Measurements from ENCODE around the gene CST4. TPM values are rescaled to one million over a fixed set of nuclear protein-coding genes. Genes with fewer than 3 reads are reported as not detected.

The CST4 gene
- total RNA-seq, 2 donors from 2014 or later = 2.0 to 2.3 TPM

DNA sequence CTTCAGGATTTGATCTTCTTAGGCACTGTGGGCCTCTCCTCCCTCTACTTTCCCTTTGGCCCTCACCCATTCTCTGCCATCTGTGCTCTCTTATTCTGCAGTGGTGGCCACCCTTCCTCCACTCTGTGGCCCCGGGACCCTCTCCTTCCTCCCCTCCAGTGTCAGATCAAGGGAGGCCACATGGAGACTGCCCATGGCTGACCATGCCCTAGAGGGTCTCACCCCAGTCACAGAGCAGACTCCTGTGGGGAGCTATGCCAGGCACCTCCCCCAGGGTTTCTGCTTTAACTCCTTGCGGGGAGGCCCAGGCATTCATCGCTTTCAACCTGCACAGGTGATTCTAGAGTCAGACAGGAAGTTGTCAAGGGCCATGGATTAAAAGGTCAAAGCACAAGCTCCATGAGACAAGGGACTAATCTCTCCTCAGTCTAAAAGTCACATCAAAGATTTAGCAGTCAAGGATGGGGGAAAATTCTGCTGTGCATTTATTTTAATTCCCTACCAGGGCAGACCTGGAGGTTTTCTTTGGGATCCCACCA lies 35.4 kb downstream of the CST4 start:
- 80 to 94% methylated on average over 1 to 3 of the region's 3 CpGs for WGBS, 2 experiments (ENCODE audit: insufficient coverage in 1 of 2, insufficient read length in 1 of 2)
- peaks cover 4% of the 10 kb centered on the region for H3K36me3 Mint-ChIP-seq (ENCODE audit: low read depth)
- H3K27me3 Mint-ChIP-seq (ENCODE audit: insufficient read depth) = no peaks in the 10 kb centered on the region
- no peak overlapping the region for H3K27ac ChIP-seq (ENCODE audit: low read depth, low read length)
- TF ChIP-seq, protein P1, sequence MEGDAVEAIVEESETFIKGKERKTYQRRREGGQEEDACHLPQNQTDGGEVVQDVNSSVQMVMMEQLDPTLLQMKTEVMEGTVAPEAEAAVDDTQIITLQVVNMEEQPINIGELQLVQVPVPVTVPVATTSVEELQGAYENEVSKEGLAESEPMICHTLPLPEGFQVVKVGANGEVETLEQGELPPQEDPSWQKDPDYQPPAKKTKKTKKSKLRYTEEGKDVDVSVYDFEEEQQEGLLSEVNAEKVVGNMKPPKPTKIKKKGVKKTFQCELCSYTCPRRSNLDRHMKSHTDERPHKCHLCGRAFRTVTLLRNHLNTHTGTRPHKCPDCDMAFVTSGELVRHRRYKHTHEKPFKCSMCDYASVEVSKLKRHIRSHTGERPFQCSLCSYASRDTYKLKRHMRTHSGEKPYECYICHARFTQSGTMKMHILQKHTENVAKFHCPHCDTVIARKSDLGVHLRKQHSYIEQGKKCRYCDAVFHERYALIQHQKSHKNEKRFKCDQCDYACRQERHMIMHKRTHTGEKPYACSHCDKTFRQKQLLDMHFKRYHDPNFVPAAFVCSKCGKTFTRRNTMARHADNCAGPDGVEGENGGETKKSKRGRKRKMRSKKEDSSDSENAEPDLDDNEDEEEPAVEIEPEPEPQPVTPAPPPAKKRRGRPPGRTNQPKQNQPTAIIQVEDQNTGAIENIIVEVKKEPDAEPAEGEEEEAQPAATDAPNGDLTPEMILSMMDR (conservative IDR thresholded peaks at IDR 0.05) = no peak
- H3K27me3 ChIP-seq (ENCODE audit: control insufficient read depth, insufficient read depth, low read length, poor library complexity, severe bottlenecking) = no peaks in the 10 kb centered on the region
- H3K4me1 ChIP-seq (ENCODE audit: control insufficient read depth, insufficient read depth, low read length) = peaks cover 3% of the 10 kb centered on the region
- H3K4me3 ChIP-seq (ENCODE audit: low read length) = no peak overlapping the region
- H3K9ac ChIP-seq (ENCODE audit: extremely low read depth, low read length, poor library complexity, severe bottlenecking) = no peak overlapping the region
- DNase-seq = peak; percentile 20
- no peak overlapping the region for H3K27ac Mint-ChIP-seq
- no peaks in the 10 kb centered on the region for H3K9me3 Mint-ChIP-seq
- no peaks in the 10 kb centered on the region for H3K9me3 ChIP-seq (ENCODE audit: control insufficient read depth, low read length)
- H3K36me3 ChIP-seq (ENCODE audit: control insufficient read depth, insufficient read depth, low read length) = no peaks in the 10 kb centered on the region
- no peak overlapping the region for H3K4me3 Mint-ChIP-seq
- peaks cover 14% of the 10 kb centered on the region for H3K4me1 Mint-ChIP-seq

DNA sequence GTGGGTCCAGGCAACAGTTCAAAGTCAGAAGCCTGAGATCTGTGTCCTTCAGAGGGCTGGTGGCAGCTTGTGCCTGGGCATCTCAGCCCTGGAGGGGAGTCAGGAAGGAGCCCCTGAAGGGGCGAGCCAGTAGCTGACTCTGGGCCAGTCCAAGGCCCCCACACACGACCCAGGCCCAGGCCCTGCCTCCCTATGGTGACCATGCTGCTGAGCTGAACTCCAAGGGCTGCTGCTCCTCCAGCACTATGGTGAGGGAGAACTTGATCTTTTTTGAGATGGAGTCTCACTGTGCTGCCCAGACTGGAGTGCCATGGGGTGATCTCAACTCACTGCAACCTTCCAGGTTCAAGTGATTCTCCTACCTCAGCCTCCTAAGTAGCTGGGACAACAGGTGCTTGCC lies 35.9 kb downstream of the CST4 start:
- 83% methylated on average over 2 of the region's 2 CpGs; no CpG with 5 or more reads in 1 of the 2 experiments for WGBS, 2 experiments (ENCODE audit: insufficient coverage in 1 of 2, insufficient read length in 1 of 2)
- H3K4me3 Mint-ChIP-seq = no peak overlapping the region
- no peak for DNase-seq
- Histone ChIP-seq H3K36me3 (ENCODE audit: control insufficient read depth, insufficient read depth, low read length) (no peaks in the 10 kb centered on the region), H3K9ac (ENCODE audit: extremely low read depth, low read length, poor library complexity, severe bottlenecking) (no peak overlapping the region), H3K27me3 (ENCODE audit: control insufficient read depth, insufficient read depth, low read length, poor library complexity, severe bottlenecking) (no peaks in the 10 kb centered on the region), H3K4me3 (ENCODE audit: low read length) (no peak overlapping the region), H3K9me3 (ENCODE audit: control insufficient read depth, low read length) (no peaks in the 10 kb centered on the region), H3K27ac (ENCODE audit: low read depth, low read length) (no peak overlapping the region), H3K4me1 (ENCODE audit: control insufficient read depth, insufficient read depth, low read length) (no peaks in the 10 kb centered on the region)
- no peaks in the 10 kb centered on the region for H3K9me3 Mint-ChIP-seq
- H3K4me1 Mint-ChIP-seq = peaks cover 12% of the 10 kb centered on the region
- H3K27ac Mint-ChIP-seq = no peak overlapping the region
- no peaks in the 10 kb centered on the region for H3K27me3 Mint-ChIP-seq (ENCODE audit: insufficient read depth)
- TF ChIP-seq, protein P1 (conservative IDR thresholded peaks at IDR 0.05) = no peak
- peaks cover 4% of the 10 kb centered on the region for H3K36me3 Mint-ChIP-seq (ENCODE audit: low read depth)

DNA sequence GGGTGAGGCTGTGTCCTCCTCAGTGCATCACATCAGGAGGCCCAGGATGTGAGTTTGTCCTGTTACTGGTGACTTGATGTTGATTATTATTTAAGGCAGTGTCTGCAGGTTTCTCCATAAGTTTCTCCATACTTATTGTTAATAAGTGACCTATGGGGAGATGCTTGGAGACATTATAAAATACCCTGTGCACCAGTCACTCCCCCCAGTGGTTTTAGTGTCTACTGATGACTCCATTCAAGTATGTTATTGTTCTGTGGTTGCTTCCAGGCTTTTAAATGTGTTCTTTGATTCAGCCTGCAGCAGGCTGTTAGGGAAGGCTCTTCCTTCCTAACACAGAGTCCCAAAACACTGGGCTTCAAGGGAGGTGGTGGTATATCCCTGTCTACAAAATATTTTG lies 36.5 kb downstream of the CST4 start:
- Histone ChIP-seq H3K27ac (ENCODE audit: low read depth, low read length) (no peak overlapping the region), H3K27me3 (ENCODE audit: control insufficient read depth, insufficient read depth, low read length, poor library complexity, severe bottlenecking) (no peaks in the 10 kb centered on the region), H3K9ac (ENCODE audit: extremely low read depth, low read length, poor library complexity, severe bottlenecking) (no peak overlapping the region), H3K4me3 (ENCODE audit: low read length) (no peak overlapping the region), H3K36me3 (ENCODE audit: control insufficient read depth, insufficient read depth, low read length) (no peaks in the 10 kb centered on the region), H3K4me1 (ENCODE audit: control insufficient read depth, insufficient read depth, low read length) (no peaks in the 10 kb centered on the region), H3K9me3 (ENCODE audit: control insufficient read depth, low read length) (no peaks in the 10 kb centered on the region)
- Mint-ChIP-seq H3K4me1 (peaks cover 11% of the 10 kb centered on the region), H3K36me3 (ENCODE audit: low read depth) (peaks cover 4% of the 10 kb centered on the region), H3K4me3 (no peak overlapping the region), H3K9me3 (no peaks in the 10 kb centered on the region), H3K27ac (no peak overlapping the region), H3K27me3 (ENCODE audit: insufficient read depth) (no peaks in the 10 kb centered on the region)
- DNase-seq = no peak
- TF ChIP-seq, protein P1 (conservative IDR thresholded peaks at IDR 0.05) = no peak
